GM06990 (cell line): ENCODE results near the gene ETFB.

Source experiments
- DNase-seq: peaks from one replicate; pipeline ENCODE4 v3.0.0-alpha.2; 2011; ENCODE audit not compliant: insufficient read length; ENCODE audit errors: extremely low read depth
- H3K27me3 ChIP-seq: replicated peaks from 2 replicates; pipeline ENCODE4 v1.6.0; 2011; ENCODE audit warnings: low read length; ENCODE audit not compliant: control insufficient read depth, insufficient read depth
- H3K36me3 ChIP-seq: 2 replicates; pipeline ENCODE4 v1.5.1; 2011; ENCODE audit warnings: low read length; ENCODE audit not compliant: control insufficient read depth, insufficient read depth
- H3K4me3 ChIP-seq: replicated peaks from 2 replicates; pipeline ENCODE4 v1.5.1; 2011; ENCODE audit warnings: low read depth, mild to moderate bottlenecking, control low read depth, low read length
- CTCF ChIP-seq: IDR thresholded peaks from 2 replicates; pipeline ENCODE4 v1.5.1; 2011; ENCODE audit warnings: low read length, control low read depth, mild to moderate bottlenecking, inconsistent platforms; ENCODE audit not compliant: insufficient read depth, poor library complexity, severe bottlenecking

The ETFB gene

GRCh38 chr19:51330366-51330765, 35.8 kb downstream of the ETFB start:
- no peak for TF ChIP-seq CTCF
- H3K27me3 ChIP-seq = no peaks in the 10 kb centered on the region; the same call in 1 of the 2 replicates
- no peaks in the 10 kb centered on the region for H3K36me3 ChIP-seq
- DNase-seq = no peak
- H3K4me3 ChIP-seq = no peak overlapping the region

GRCh38 chr19:51329411-51329810, 36.8 kb downstream of the ETFB start:
- Histone ChIP-seq H3K27me3 (no peaks in the 10 kb centered on the region; the same call in 1 of the 2 replicates), H3K4me3 (no peak overlapping the region), H3K36me3 (no peaks in the 10 kb centered on the region)
- DNase-seq = no peak
- no peak for TF ChIP-seq CTCF

GRCh38 chr19:51327066-51328001, 38.9 kb downstream of the ETFB start:
- TF ChIP-seq CTCF = peak; percentile 26

GRCh38 chr19:51326216-51327065, 39.7 kb downstream of the ETFB start:
- H3K27me3 ChIP-seq = no peaks in the 10 kb centered on the region; the same call in 1 of the 2 replicates
- no peak for TF ChIP-seq CTCF
- DNase-seq = no peak
- H3K4me3 ChIP-seq = no peak overlapping the region
- no peaks in the 10 kb centered on the region for H3K36me3 ChIP-seq

More at GRCh38 chr19:51327066-51328001, 38.9 kb downstream of the ETFB start:
- peak; percentile 38 for DNase-seq
- no peak overlapping the region for H3K4me3 ChIP-seq
- no peaks in the 10 kb centered on the region; the same call in 1 of the 2 replicates for H3K27me3 ChIP-seq
- H3K36me3 ChIP-seq = no peaks in the 10 kb centered on the region

- no peak for TF ChIP-seq CTCF
- Histone ChIP-seq H3K27me3 (no peaks in the 10 kb centered on the region; the same call in 1 of the 2 replicates), H3K4me3 (no peak overlapping the region), H3K36me3 (no peaks in the 10 kb centered on the region)
- no peak for DNase-seq
Observed at GRCh38 chr19:51325161-51325976, 40.8 kb downstream of the ETFB start.
